NCI-H2107 (cell line): ENCODE data around the gene ARRDC1.
A peak's percentile ranks its signal among the peaks of the same experiment; 100 is the strongest.
"Not testable (repeated sequence)": the region's sequence is repeated elsewhere in the genome, so short reads cannot be mapped to it uniquely, and the experiment has no call there.

Source experiments
- DNase-seq: peaks from one replicate; lab custom pipeline; 2025; lab: John Stamatoyannopoulos, UW

The ARRDC1 gene

GRCh38 chr9:137613738-137614523, 8.4 kb downstream of the ARRDC1 start:
- no peak for DNase-seq

GRCh38 chr9:137614631-137615386, 9.3 kb downstream of the ARRDC1 start:
- DNase-seq, result no peak

GRCh38 chr9:137615387-137615871, 9.9 kb downstream of the ARRDC1 start:
- DNase-seq, result no peak

- DNase-seq, result peak; percentile 83
Measured at GRCh38 chr9:137618105-137619067, 12.9 kb downstream of the ARRDC1 start, which contains the start of gene EHMT1. Gene EHMT1, plus strand, starts transcription at chr9:137619005. Its CDS starts 24 bp downstream, at chr9:137619029.

- DNase-seq, result no peak
Measured at GRCh38 chr9:137619240-137620047, 14.0 kb downstream of the ARRDC1 start.

GRCh38 chr9:137620048-137620405, 14.5 kb downstream of the ARRDC1 start:
- DNase-seq, result no peak

GRCh38 chr9:137620581-137620980, 15.1 kb downstream of the ARRDC1 start:
- DNase-seq, result no peak

GRCh38 chr9:137621131-137621757, 15.8 kb downstream of the ARRDC1 start:
- DNase-seq, result no peak

- DNase-seq, result not testable (repeated sequence)
Measured at GRCh38 chr9:137622211-137622610, 16.7 kb downstream of the ARRDC1 start.

GRCh38 chr9:137626464-137626863, 21.0 kb downstream of the ARRDC1 start:
- DNase-seq, result no peak

GRCh38 chr9:137627406-137627805, 21.9 kb downstream of the ARRDC1 start:
- not testable (repeated sequence) for DNase-seq

GRCh38 chr9:137630126-137630525, 24.6 kb downstream of the ARRDC1 start:
- no peak for DNase-seq

- no peak for DNase-seq
Measured at GRCh38 chr9:137630679-137631078, 25.2 kb downstream of the ARRDC1 start.

- DNase-seq, result no peak
Measured at GRCh38 chr9:137631345-137632229, 26.1 kb downstream of the ARRDC1 start.

- no peak for DNase-seq
Measured at GRCh38 chr9:137632230-137633161, 27.0 kb downstream of the ARRDC1 start.

- DNase-seq, result no peak
Measured at GRCh38 chr9:137634016-137634415, 28.5 kb downstream of the ARRDC1 start.

GRCh38 chr9:137638680-137639079, 33.2 kb downstream of the ARRDC1 start:
- DNase-seq, result no peak

- no peak for DNase-seq
Measured at GRCh38 chr9:137639303-137640051, 34.0 kb downstream of the ARRDC1 start.
